ENCODE measurements around the gene THSD4. TPM values are rescaled to one million over a fixed set of nuclear protein-coding genes. Genes with fewer than 3 reads are reported as not detected.

The THSD4 gene
- polyA plus RNA-seq, 1 donor from 2014 or later: 0.46 TPM

DNA sequence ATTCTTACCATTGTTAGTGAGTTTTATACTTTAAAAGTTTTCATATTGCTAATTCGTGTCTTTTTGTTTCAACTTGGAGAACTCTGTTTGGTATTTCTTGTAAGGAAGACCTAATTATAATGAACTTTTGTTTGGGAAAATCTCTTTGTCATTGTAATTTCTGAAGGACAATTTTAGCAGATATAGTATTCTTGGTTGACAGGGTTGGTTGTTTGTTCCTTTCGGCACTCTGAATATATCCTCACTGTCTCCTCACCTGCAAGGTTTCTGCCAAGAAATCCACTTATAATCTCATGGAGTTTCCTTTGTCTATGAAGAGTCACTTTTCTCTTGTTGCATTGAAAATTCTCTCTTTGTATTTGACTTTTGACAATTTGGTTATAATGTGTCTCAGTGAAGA, 469.9 kb downstream of the THSD4 start:
- Histone ChIP-seq H4K20me1 (ENCODE audit: insufficient read depth) (no peaks in the 10 kb centered on the region), H2AFZ (ENCODE audit: low read depth, low read length) (no peak overlapping the region), H3K27me3 (ENCODE audit: insufficient read depth, low read depth, low read length) (peaks cover 2% of the 10 kb centered on the region), H3K9me2 (ENCODE audit: insufficient read depth, low read length) (no peaks in the 10 kb centered on the region), H3F3A (ENCODE audit: insufficient read depth, low read length, poor library complexity, severe bottlenecking) (no peaks in the 10 kb centered on the region), H3K9me3 (ENCODE audit: low read length) (peaks cover 4% of the 10 kb centered on the region), H3K27ac (ENCODE audit: low read length) (no peak overlapping the region), H3K4me3 (ENCODE audit: low read length) (no peak overlapping the region), H3K4me2 (ENCODE audit: low read length) (no peak overlapping the region), H3K79me2 (replicated peaks; ENCODE audit: insufficient read depth, low read length) (no peaks in the 10 kb centered on the region), H3K9ac (ENCODE audit: low read length) (no peak overlapping the region), H3K36me3 (ENCODE audit: insufficient read depth, low read length) (no peaks in the 10 kb centered on the region)
- TF ChIP-seq EZH2 (IDR thresholded peaks at IDR 0.05; ENCODE audit: borderline replicate concordance, insufficient read depth, low read length, poor library complexity, severe bottlenecking): no peak
- TF ChIP-seq, protein P1, sequence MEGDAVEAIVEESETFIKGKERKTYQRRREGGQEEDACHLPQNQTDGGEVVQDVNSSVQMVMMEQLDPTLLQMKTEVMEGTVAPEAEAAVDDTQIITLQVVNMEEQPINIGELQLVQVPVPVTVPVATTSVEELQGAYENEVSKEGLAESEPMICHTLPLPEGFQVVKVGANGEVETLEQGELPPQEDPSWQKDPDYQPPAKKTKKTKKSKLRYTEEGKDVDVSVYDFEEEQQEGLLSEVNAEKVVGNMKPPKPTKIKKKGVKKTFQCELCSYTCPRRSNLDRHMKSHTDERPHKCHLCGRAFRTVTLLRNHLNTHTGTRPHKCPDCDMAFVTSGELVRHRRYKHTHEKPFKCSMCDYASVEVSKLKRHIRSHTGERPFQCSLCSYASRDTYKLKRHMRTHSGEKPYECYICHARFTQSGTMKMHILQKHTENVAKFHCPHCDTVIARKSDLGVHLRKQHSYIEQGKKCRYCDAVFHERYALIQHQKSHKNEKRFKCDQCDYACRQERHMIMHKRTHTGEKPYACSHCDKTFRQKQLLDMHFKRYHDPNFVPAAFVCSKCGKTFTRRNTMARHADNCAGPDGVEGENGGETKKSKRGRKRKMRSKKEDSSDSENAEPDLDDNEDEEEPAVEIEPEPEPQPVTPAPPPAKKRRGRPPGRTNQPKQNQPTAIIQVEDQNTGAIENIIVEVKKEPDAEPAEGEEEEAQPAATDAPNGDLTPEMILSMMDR (IDR thresholded peaks at IDR 0.05; ENCODE audit: poor library complexity, severe bottlenecking): no peak
- no peak for TF ChIP-seq RAD21 (conservative IDR thresholded peaks at IDR 0.05)
- TF ChIP-seq, protein P2, sequence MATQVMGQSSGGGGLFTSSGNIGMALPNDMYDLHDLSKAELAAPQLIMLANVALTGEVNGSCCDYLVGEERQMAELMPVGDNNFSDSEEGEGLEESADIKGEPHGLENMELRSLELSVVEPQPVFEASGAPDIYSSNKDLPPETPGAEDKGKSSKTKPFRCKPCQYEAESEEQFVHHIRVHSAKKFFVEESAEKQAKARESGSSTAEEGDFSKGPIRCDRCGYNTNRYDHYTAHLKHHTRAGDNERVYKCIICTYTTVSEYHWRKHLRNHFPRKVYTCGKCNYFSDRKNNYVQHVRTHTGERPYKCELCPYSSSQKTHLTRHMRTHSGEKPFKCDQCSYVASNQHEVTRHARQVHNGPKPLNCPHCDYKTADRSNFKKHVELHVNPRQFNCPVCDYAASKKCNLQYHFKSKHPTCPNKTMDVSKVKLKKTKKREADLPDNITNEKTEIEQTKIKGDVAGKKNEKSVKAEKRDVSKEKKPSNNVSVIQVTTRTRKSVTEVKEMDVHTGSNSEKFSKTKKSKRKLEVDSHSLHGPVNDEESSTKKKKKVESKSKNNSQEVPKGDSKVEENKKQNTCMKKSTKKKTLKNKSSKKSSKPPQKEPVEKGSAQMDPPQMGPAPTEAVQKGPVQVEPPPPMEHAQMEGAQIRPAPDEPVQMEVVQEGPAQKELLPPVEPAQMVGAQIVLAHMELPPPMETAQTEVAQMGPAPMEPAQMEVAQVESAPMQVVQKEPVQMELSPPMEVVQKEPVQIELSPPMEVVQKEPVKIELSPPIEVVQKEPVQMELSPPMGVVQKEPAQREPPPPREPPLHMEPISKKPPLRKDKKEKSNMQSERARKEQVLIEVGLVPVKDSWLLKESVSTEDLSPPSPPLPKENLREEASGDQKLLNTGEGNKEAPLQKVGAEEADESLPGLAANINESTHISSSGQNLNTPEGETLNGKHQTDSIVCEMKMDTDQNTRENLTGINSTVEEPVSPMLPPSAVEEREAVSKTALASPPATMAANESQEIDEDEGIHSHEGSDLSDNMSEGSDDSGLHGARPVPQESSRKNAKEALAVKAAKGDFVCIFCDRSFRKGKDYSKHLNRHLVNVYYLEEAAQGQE (IDR thresholded peaks at IDR 0.05; ENCODE audit: borderline replicate concordance): no peak
- no peak for TF ChIP-seq TAF1 (IDR thresholded peaks at IDR 0.05; ENCODE audit: low read depth)
- no peak for TF ChIP-seq SMC3 (conservative IDR thresholded peaks at IDR 0.05; ENCODE audit: poor library complexity)
- TF ChIP-seq POLR2AphosphoS5 (IDR thresholded peaks at IDR 0.05): no peak

DNA sequence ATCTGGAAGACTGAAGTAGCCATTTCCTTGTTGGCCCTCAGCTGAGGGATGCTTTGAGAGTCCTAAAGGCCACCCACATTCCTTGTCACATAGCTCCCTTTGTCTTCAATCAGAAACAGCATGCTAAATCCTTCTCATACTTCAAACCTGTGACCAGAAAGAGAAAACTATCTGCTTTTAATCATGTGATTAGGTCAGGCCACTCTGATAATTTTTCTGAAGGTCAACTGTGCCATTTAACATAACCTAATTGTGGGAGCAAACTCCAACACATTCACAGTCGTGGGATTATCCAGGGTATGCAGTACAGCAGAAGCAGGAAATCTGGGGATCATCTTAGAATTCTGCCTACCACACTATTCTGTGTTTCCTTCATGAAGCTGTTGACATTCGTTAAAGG, 471.2 kb downstream of the THSD4 start:
- H3F3A ChIP-seq (ENCODE audit: insufficient read depth, low read length, poor library complexity, severe bottlenecking): no peaks in the 10 kb centered on the region
- TF ChIP-seq EP300 (conservative IDR thresholded peaks at IDR 0.05; ENCODE audit: poor library complexity, severe bottlenecking) (no peak), MXI1 (conservative IDR thresholded peaks at IDR 0.05; ENCODE audit: poor library complexity, severe bottlenecking) (no peak), POLR2AphosphoS5 (IDR thresholded peaks at IDR 0.05) (no peak), EZH2 (IDR thresholded peaks at IDR 0.05; ENCODE audit: borderline replicate concordance, insufficient read depth, low read length, poor library complexity, severe bottlenecking) (no peak), TAF1 (IDR thresholded peaks at IDR 0.05; ENCODE audit: low read depth) (no peak), RAD21 (conservative IDR thresholded peaks at IDR 0.05) (no peak), SMC3 (conservative IDR thresholded peaks at IDR 0.05; ENCODE audit: poor library complexity) (no peak)
- TF ChIP-seq, protein P1 (IDR thresholded peaks at IDR 0.05; ENCODE audit: poor library complexity, severe bottlenecking): no peak
- TF ChIP-seq, protein P2 (IDR thresholded peaks at IDR 0.05; ENCODE audit: borderline replicate concordance): no peak

More for the DNA sequence above, 471.2 kb downstream of the THSD4 start:
- Histone ChIP-seq H3K36me3 (ENCODE audit: insufficient read depth, low read length) (no peaks in the 10 kb centered on the region), H3K27ac (ENCODE audit: low read length) (no peak overlapping the region), H3K9ac (ENCODE audit: low read length) (no peak overlapping the region), H3K4me3 (ENCODE audit: low read length) (no peak overlapping the region), H3K27me3 (ENCODE audit: insufficient read depth, low read depth, low read length) (peaks cover 2% of the 10 kb centered on the region), H3K9me3 (ENCODE audit: low read length) (peaks cover 4% of the 10 kb centered on the region), H3K9me2 (ENCODE audit: insufficient read depth, low read length) (no peaks in the 10 kb centered on the region), H3K79me2 (replicated peaks; ENCODE audit: insufficient read depth, low read length) (no peaks in the 10 kb centered on the region), H3K4me2 (ENCODE audit: low read length) (no peak overlapping the region), H4K20me1 (ENCODE audit: insufficient read depth) (no peaks in the 10 kb centered on the region), H2AFZ (ENCODE audit: low read depth, low read length) (no peak overlapping the region)

Data from neural cell (in vitro differentiated cells).